Mucosa of stomach (tissue), 1 donor: ENCODE results near the gene AKAP13.

ENCODE experiments used
- H3K27me3 ChIP-seq: one replicate; pipeline ENCODE4 v1.7.0; 2013; ENCODE audit warnings: mild to moderate bottlenecking, low read length; ENCODE audit not compliant: control insufficient read depth, insufficient read depth
- H3K36me3 ChIP-seq: one replicate; pipeline ENCODE4 v1.7.0; 2013; ENCODE audit warnings: low read length; ENCODE audit not compliant: control insufficient read depth, insufficient read depth
- H3K4me1 ChIP-seq: one replicate; pipeline ENCODE4 v1.7.0; 2013; ENCODE audit warnings: mild to moderate bottlenecking, low read length; ENCODE audit not compliant: control insufficient read depth, insufficient read depth
- H3K4me3 ChIP-seq: one replicate; pipeline ENCODE4 v1.7.0; 2013; ENCODE audit warnings: low read length
- H3K9ac ChIP-seq: one replicate; pipeline ENCODE4 v1.7.0; 2013; ENCODE audit warnings: mild to moderate bottlenecking, low read length, moderate library complexity
- H3K9me3 ChIP-seq: one replicate; pipeline ENCODE4 v1.7.0; 2013; ENCODE audit warnings: mild to moderate bottlenecking, low read length, moderate library complexity; ENCODE audit not compliant: control insufficient read depth
- donor health status: Pancreatic carcinoma.

The AKAP13 gene

DNA sequence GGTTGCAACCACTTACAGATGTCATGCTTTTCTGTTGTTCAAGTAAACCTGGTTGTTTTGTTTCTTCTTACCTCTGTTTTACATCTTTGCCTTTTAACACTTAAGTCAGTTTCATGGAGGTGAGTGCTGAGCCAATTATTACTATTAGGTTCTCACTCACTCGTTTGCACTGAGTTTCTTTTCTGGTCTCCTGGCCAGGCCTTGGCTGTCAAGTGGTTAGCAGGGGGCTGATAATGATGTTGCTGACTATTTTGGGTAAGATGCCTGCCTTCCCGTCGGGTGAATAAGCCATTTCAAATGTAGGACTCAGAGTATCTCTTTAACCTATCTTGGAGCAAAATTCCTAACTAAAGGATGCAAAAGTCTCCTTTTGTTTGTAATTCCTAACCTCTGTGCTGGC is 335.9 kb downstream of the AKAP13 start:
- Histone ChIP-seq H3K36me3 (peaks cover 22% of the 10 kb centered on the region), H3K4me1 (no peaks in the 10 kb centered on the region), H3K27me3 (no peaks in the 10 kb centered on the region), H3K9ac (no peak overlapping the region), H3K4me3 (no peak overlapping the region), H3K9me3 (no peaks in the 10 kb centered on the region)

GRCh38 chr15:85717212-85717611 is 336.8 kb downstream of the AKAP13 start:
- H3K4me1 ChIP-seq: no peaks in the 10 kb centered on the region
- peaks cover 20% of the 10 kb centered on the region for H3K36me3 ChIP-seq

GRCh38 chr15:85718271-85718971 is 338.0 kb downstream of the AKAP13 start:
- Histone ChIP-seq H3K4me1 (no peaks in the 10 kb centered on the region), H3K9ac (no peak overlapping the region), H3K27me3 (no peaks in the 10 kb centered on the region), H3K9me3 (no peaks in the 10 kb centered on the region), H3K36me3 (peaks cover 25% of the 10 kb centered on the region), H3K4me3 (no peak overlapping the region)

More at GRCh38 chr15:85717212-85717611, 336.8 kb downstream of the AKAP13 start:
- Histone ChIP-seq H3K4me3 (no peak overlapping the region), H3K9me3 (no peaks in the 10 kb centered on the region), H3K27me3 (no peaks in the 10 kb centered on the region), H3K9ac (no peak overlapping the region)

DNA sequence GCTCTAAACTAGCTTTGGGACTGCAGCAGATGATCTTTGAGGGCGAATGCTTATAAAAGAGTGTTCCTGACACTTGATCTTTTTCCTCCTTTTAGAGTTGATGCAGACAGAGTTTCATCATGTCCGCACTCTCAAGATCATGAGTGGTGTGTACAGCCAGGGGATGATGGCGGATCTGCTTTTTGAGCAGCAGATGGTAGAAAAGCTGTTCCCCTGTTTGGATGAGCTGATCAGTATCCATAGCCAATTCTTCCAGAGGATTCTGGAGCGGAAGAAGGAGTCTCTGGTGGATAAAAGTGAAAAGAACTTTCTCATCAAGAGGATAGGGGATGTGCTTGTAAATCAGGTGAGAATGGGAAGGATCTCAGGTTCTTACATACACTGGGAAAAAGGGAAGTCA is 338.6 kb downstream of the AKAP13 start:
- Histone ChIP-seq H3K4me1 (peaks cover 2% of the 10 kb centered on the region), H3K4me3 (no peak overlapping the region), H3K9me3 (no peaks in the 10 kb centered on the region), H3K9ac (no peak overlapping the region), H3K27me3 (no peaks in the 10 kb centered on the region), H3K36me3 (peaks cover 27% of the 10 kb centered on the region)

- H3K9ac ChIP-seq: no peak overlapping the region
These were observed 342.2 kb downstream of the AKAP13 start for GRCh38 chr15:85722374-85723152.

GRCh38 chr15:85723960-85724945 is 343.9 kb downstream of the AKAP13 start:
- no peaks in the 10 kb centered on the region for H3K9me3 ChIP-seq
- peaks cover 8% of the 10 kb centered on the region for H3K4me1 ChIP-seq
- peaks cover 36% of the 10 kb centered on the region for H3K36me3 ChIP-seq
- H3K9ac ChIP-seq: no peak overlapping the region
- no peak overlapping the region for H3K4me3 ChIP-seq
- no peaks in the 10 kb centered on the region for H3K27me3 ChIP-seq

More at GRCh38 chr15:85722374-85723152, 342.2 kb downstream of the AKAP13 start:
- H3K36me3 ChIP-seq: peaks cover 38% of the 10 kb centered on the region
- no peaks in the 10 kb centered on the region for H3K9me3 ChIP-seq
- H3K27me3 ChIP-seq: no peaks in the 10 kb centered on the region
- peaks cover 8% of the 10 kb centered on the region for H3K4me1 ChIP-seq
- H3K4me3 ChIP-seq: no peak overlapping the region

DNA sequence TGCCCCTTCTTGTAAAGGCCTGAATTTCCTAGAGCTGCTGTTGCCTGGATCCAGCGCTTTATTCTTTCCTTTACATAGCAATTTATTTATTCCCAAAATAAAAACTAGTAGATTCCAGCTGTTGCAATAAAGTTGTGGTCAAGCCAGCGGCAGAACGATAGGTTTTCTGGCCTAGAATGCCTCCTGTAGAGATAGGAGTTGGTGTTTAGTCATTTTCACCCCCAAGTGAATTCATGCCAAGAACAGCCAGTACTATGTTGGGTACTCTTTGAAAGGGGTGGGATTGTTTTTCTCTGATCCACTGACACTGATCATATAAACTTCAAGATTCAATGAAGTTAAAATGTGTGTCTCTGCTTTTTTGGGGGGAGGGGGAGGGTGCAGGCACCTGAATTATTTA is 344.6 kb downstream of the AKAP13 start:
- peaks cover 36% of the 10 kb centered on the region for H3K36me3 ChIP-seq
- no peaks in the 10 kb centered on the region for H3K9me3 ChIP-seq
- no peak overlapping the region for H3K4me3 ChIP-seq
- H3K27me3 ChIP-seq: no peaks in the 10 kb centered on the region
- no peak overlapping the region for H3K9ac ChIP-seq
- H3K4me1 ChIP-seq: peaks cover 8% of the 10 kb centered on the region

- Histone ChIP-seq H3K4me1 (peaks cover 8% of the 10 kb centered on the region), H3K9me3 (no peaks in the 10 kb centered on the region), H3K36me3 (peaks cover 37% of the 10 kb centered on the region), H3K27me3 (no peaks in the 10 kb centered on the region), H3K4me3 (no peak overlapping the region), H3K9ac (no peak overlapping the region)
These were observed 345.2 kb downstream of the AKAP13 start for GRCh38 chr15:85725564-85725963.

- Histone ChIP-seq H3K36me3 (peaks cover 33% of the 10 kb centered on the region), H3K9ac (no peak overlapping the region)
These were observed 346.1 kb downstream of the AKAP13 start for GRCh38 chr15:85726454-85726853.

GRCh38 chr15:85727068-85727467 is 346.7 kb downstream of the AKAP13 start:
- H3K9me3 ChIP-seq: no peaks in the 10 kb centered on the region
- H3K36me3 ChIP-seq: peaks cover 30% of the 10 kb centered on the region
- H3K9ac ChIP-seq: no peak overlapping the region
- H3K4me3 ChIP-seq: no peak overlapping the region
- peaks cover 8% of the 10 kb centered on the region for H3K4me1 ChIP-seq
- H3K27me3 ChIP-seq: no peaks in the 10 kb centered on the region

More at GRCh38 chr15:85726454-85726853, 346.1 kb downstream of the AKAP13 start:
- peaks cover 8% of the 10 kb centered on the region for H3K4me1 ChIP-seq
- H3K9me3 ChIP-seq: no peaks in the 10 kb centered on the region
- H3K4me3 ChIP-seq: no peak overlapping the region
- H3K27me3 ChIP-seq: no peaks in the 10 kb centered on the region

GRCh38 chr15:85730001-85730820 is 349.8 kb downstream of the AKAP13 start:
- Histone ChIP-seq H3K4me3 (no peak overlapping the region), H3K9ac (no peak overlapping the region), H3K36me3 (peaks cover 29% of the 10 kb centered on the region), H3K9me3 (peaks cover 8% of the 10 kb centered on the region), H3K4me1 (no peaks in the 10 kb centered on the region), H3K27me3 (no peaks in the 10 kb centered on the region)
